ENCODE measurements around the gene JDP2.

JDP2 gene

GRCh38 chr14:75452900-75453816, 25.3 kb downstream of the JDP2 start:
- Histone ChIP-seq H3K9me3 (ENCODE audit: control insufficient read depth in 2 of 2, low read length in 2 of 2) (no peaks in the 10 kb centered on the region), H3K36me3 (ENCODE audit: control insufficient read depth in 2 of 2, insufficient read depth in 2 of 2, low read length in 2 of 2) (peaks cover 0 to 5% of the 10 kb centered on the region in 2 donors), H3K4me1 (ENCODE audit: control insufficient read depth in 2 of 2, insufficient read depth in 2 of 2, low read length in 2 of 2) (peaks cover 55 to 67% of the 10 kb centered on the region in 2 donors), H3K4me3 (ENCODE audit: low read length in 2 of 2) (no peak overlapping the region), H3K27ac (ENCODE audit: low read depth in 2 of 2, low read length in 2 of 2) (peak overlapping the region; percentile 40 to 64), H3K27me3 (ENCODE audit: control insufficient read depth in 2 of 2, insufficient read depth in 2 of 2, low read length in 2 of 2) (no peaks in the 10 kb centered on the region), H3K9ac (ENCODE audit: low read depth in 1 of 2, low read length in 2 of 2) (peak overlapping the region in 1 of 2 donors; percentile 29)

- Histone ChIP-seq H3K4me3 (ENCODE audit: low read length in 2 of 2) (no peak overlapping the region), H3K27me3 (ENCODE audit: control insufficient read depth in 2 of 2, insufficient read depth in 2 of 2, low read length in 2 of 2) (no peaks in the 10 kb centered on the region), H3K4me1 (ENCODE audit: control insufficient read depth in 2 of 2, insufficient read depth in 2 of 2, low read length in 2 of 2) (peaks cover 55 to 69% of the 10 kb centered on the region in 2 donors), H3K9ac (ENCODE audit: low read depth in 1 of 2, low read length in 2 of 2) (no peak overlapping the region), H3K9me3 (ENCODE audit: control insufficient read depth in 2 of 2, low read length in 2 of 2) (no peaks in the 10 kb centered on the region), H3K27ac (ENCODE audit: low read depth in 2 of 2, low read length in 2 of 2) (peak overlapping the region; percentile 40 to 43), H3K36me3 (ENCODE audit: control insufficient read depth in 2 of 2, insufficient read depth in 2 of 2, low read length in 2 of 2) (peaks cover 0 to 5% of the 10 kb centered on the region in 2 donors)
These were observed 26.1 kb downstream of the JDP2 start for GRCh38 chr14:75453817-75454434.

- Histone ChIP-seq H3K9ac (ENCODE audit: low read depth in 1 of 2, low read length in 2 of 2) (no peak overlapping the region), H3K4me3 (ENCODE audit: low read length in 2 of 2) (no peak overlapping the region), H3K9me3 (ENCODE audit: control insufficient read depth in 2 of 2, low read length in 2 of 2) (no peaks in the 10 kb centered on the region), H3K36me3 (ENCODE audit: control insufficient read depth in 2 of 2, insufficient read depth in 2 of 2, low read length in 2 of 2) (peaks cover 0 to 5% of the 10 kb centered on the region in 2 donors), H3K27me3 (ENCODE audit: control insufficient read depth in 2 of 2, insufficient read depth in 2 of 2, low read length in 2 of 2) (no peaks in the 10 kb centered on the region), H3K27ac (ENCODE audit: low read depth in 2 of 2, low read length in 2 of 2) (no peak overlapping the region), H3K4me1 (ENCODE audit: control insufficient read depth in 2 of 2, insufficient read depth in 2 of 2, low read length in 2 of 2) (peaks cover 57 to 69% of the 10 kb centered on the region in 2 donors)
These were observed 27.2 kb downstream of the JDP2 start for GRCh38 chr14:75454963-75455546.

DNA sequence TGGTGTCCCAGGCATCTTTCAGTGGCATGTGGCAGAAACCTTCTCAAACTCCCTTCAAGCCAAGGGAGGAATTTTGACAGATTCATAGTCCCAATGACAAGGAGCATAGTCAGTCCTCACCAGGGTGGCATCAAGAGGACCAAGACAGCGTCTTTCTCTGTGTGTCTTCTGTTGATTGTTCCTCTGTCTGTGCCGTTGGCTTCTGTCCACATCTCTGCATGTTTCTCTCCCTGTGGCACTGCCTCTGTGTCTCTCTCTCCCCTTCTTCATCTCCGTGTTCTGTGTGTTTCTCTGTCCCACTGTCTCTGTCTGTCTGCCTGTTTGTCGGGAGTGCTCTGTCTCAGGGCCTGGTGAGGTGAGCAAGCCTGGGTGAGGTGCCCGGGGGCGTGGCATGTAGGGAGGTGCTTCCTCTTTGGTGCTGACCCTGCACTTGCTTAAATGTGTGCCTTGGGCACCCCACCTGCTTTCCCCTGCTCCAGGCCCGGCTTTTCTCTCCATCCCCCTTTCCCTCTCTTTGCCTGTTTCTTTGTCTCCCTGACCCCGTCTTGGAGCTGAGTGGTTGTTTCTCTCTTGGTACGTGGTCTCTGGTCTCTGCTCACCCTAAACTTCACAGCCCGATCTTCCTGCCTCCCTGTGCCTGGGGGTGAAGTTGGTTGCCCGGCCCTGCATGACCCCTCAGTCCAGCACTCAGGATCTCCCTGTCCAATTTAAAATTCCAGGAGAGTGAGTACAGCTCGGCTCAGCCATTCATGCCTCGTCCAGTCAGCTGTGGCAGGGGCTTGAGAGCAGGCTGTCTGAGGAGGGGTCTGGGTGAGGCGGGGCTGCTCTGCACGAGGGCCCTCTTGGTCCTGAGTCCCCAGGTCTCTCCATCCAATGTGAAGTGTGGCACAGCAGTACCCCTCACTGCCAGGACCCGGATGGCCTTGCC, 28.5 kb downstream of the JDP2 start:
- Histone ChIP-seq H3K9ac (ENCODE audit: low read depth in 1 of 2, low read length in 2 of 2) (peak overlapping the region in 1 of 2 donors; percentile 29), H3K9me3 (ENCODE audit: control insufficient read depth in 2 of 2, low read length in 2 of 2) (no peaks in the 10 kb centered on the region), H3K27me3 (ENCODE audit: control insufficient read depth in 2 of 2, insufficient read depth in 2 of 2, low read length in 2 of 2) (no peaks in the 10 kb centered on the region), H3K36me3 (ENCODE audit: control insufficient read depth in 2 of 2, insufficient read depth in 2 of 2, low read length in 2 of 2) (peaks cover 6 to 9% of the 10 kb centered on the region in 2 donors), H3K4me3 (ENCODE audit: low read length in 2 of 2) (no peak overlapping the region), H3K27ac (ENCODE audit: low read depth in 2 of 2, low read length in 2 of 2) (no peak overlapping the region), H3K4me1 (ENCODE audit: control insufficient read depth in 2 of 2, insufficient read depth in 2 of 2, low read length in 2 of 2) (peaks cover 49 to 58% of the 10 kb centered on the region in 2 donors)

GRCh38 chr14:75456997-75457335, 29.1 kb downstream of the JDP2 start:
- Histone ChIP-seq H3K4me1 (ENCODE audit: control insufficient read depth in 2 of 2, insufficient read depth in 2 of 2, low read length in 2 of 2) (peaks cover 49 to 54% of the 10 kb centered on the region in 2 donors), H3K27me3 (ENCODE audit: control insufficient read depth in 2 of 2, insufficient read depth in 2 of 2, low read length in 2 of 2) (no peaks in the 10 kb centered on the region), H3K36me3 (ENCODE audit: control insufficient read depth in 2 of 2, insufficient read depth in 2 of 2, low read length in 2 of 2) (peaks cover 13 to 14% of the 10 kb centered on the region in 2 donors), H3K9ac (ENCODE audit: low read depth in 1 of 2, low read length in 2 of 2) (no peak overlapping the region), H3K27ac (ENCODE audit: low read depth in 2 of 2, low read length in 2 of 2) (no peak overlapping the region), H3K4me3 (ENCODE audit: low read length in 2 of 2) (no peak overlapping the region), H3K9me3 (ENCODE audit: control insufficient read depth in 2 of 2, low read length in 2 of 2) (no peaks in the 10 kb centered on the region)

GRCh38 chr14:75457648-75458165, 29.9 kb downstream of the JDP2 start:
- Histone ChIP-seq H3K9ac (ENCODE audit: low read depth in 1 of 2, low read length in 2 of 2) (no peak overlapping the region), H3K27me3 (ENCODE audit: control insufficient read depth in 2 of 2, insufficient read depth in 2 of 2, low read length in 2 of 2) (no peaks in the 10 kb centered on the region), H3K27ac (ENCODE audit: low read depth in 2 of 2, low read length in 2 of 2) (peak overlapping the region in 1 of 2 donors; percentile 35), H3K4me1 (ENCODE audit: control insufficient read depth in 2 of 2, insufficient read depth in 2 of 2, low read length in 2 of 2) (peaks cover 46 to 48% of the 10 kb centered on the region in 2 donors), H3K9me3 (ENCODE audit: control insufficient read depth in 2 of 2, low read length in 2 of 2) (no peaks in the 10 kb centered on the region), H3K36me3 (ENCODE audit: control insufficient read depth in 2 of 2, insufficient read depth in 2 of 2, low read length in 2 of 2) (peaks cover 17 to 21% of the 10 kb centered on the region in 2 donors), H3K4me3 (ENCODE audit: low read length in 2 of 2) (no peak overlapping the region)

- Histone ChIP-seq H3K9me3 (ENCODE audit: control insufficient read depth in 2 of 2, low read length in 2 of 2) (no peaks in the 10 kb centered on the region), H3K27ac (ENCODE audit: low read depth in 2 of 2, low read length in 2 of 2) (peak overlapping the region; percentile 84 to 85), H3K9ac (ENCODE audit: low read depth in 1 of 2, low read length in 2 of 2) (peak overlapping the region in 1 of 2 donors; percentile 52), H3K4me1 (ENCODE audit: control insufficient read depth in 2 of 2, insufficient read depth in 2 of 2, low read length in 2 of 2) (peaks cover 41 to 43% of the 10 kb centered on the region in 2 donors), H3K36me3 (ENCODE audit: control insufficient read depth in 2 of 2, insufficient read depth in 2 of 2, low read length in 2 of 2) (peaks cover 19 to 27% of the 10 kb centered on the region in 2 donors), H3K27me3 (ENCODE audit: control insufficient read depth in 2 of 2, insufficient read depth in 2 of 2, low read length in 2 of 2) (no peaks in the 10 kb centered on the region), H3K4me3 (ENCODE audit: low read length in 2 of 2) (no peak overlapping the region)
These were observed 30.5 kb downstream of the JDP2 start for GRCh38 chr14:75458305-75458704.

DNA sequence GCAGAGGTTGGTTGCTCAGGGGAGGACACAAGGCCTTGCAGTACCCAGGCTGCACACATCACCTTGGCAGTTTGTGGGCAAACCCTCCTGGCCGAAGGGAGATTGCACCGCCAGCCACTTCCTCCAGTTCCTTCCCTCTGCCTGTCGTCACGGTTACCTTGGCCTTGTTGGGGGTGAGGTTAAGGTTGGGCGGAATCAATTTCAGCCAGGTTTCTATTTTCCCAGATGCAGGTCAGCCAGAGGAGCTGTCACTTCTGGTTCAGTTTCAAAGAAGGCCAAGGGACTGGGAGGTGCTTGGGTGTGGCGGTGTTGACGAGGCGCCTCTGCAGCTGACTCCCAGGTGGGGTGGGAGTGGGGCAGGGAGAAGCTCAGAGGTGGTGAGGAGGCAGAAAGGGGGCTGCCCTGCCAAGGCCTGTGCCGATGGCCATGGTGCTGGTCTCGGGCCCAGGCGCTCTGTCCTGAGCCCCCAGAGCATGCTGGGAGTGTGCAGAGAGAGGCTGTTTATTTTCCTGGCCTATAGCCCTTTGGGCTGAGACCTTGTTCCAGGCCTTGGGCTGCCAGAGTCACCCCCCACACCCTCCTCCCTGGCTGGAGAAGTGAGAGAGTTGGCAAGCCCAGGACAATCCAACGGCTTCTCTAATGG, 31.4 kb downstream of the JDP2 start:
- peak overlapping the region in 1 of 2 donors; percentile 57 for H3K9ac ChIP-seq (ENCODE audit: low read depth in 1 of 2, low read length in 2 of 2)
- H3K4me1 ChIP-seq (ENCODE audit: control insufficient read depth in 2 of 2, insufficient read depth in 2 of 2, low read length in 2 of 2): peaks cover 37 to 38% of the 10 kb centered on the region in 2 donors
- H3K36me3 ChIP-seq (ENCODE audit: control insufficient read depth in 2 of 2, insufficient read depth in 2 of 2, low read length in 2 of 2): peaks cover 26 to 30% of the 10 kb centered on the region in 2 donors
- no peaks in the 10 kb centered on the region for H3K9me3 ChIP-seq (ENCODE audit: control insufficient read depth in 2 of 2, low read length in 2 of 2)
- H3K27me3 ChIP-seq (ENCODE audit: control insufficient read depth in 2 of 2, insufficient read depth in 2 of 2, low read length in 2 of 2): no peaks in the 10 kb centered on the region
- H3K4me3 ChIP-seq (ENCODE audit: low read length in 2 of 2): no peak overlapping the region
- H3K27ac ChIP-seq (ENCODE audit: low read depth in 2 of 2, low read length in 2 of 2): peak overlapping the region; percentile 84 to 85

GRCh38 chr14:75459791-75460190, 32.0 kb downstream of the JDP2 start:
- Histone ChIP-seq H3K4me1 (ENCODE audit: control insufficient read depth in 2 of 2, insufficient read depth in 2 of 2, low read length in 2 of 2) (peaks cover 33% of the 10 kb centered on the region in 2 donors), H3K9me3 (ENCODE audit: control insufficient read depth in 2 of 2, low read length in 2 of 2) (no peaks in the 10 kb centered on the region), H3K9ac (ENCODE audit: low read depth in 1 of 2, low read length in 2 of 2) (peak overlapping the region in 1 of 2 donors; percentile 57), H3K27ac (ENCODE audit: low read depth in 2 of 2, low read length in 2 of 2) (peak overlapping the region; percentile 84 to 85), H3K27me3 (ENCODE audit: control insufficient read depth in 2 of 2, insufficient read depth in 2 of 2, low read length in 2 of 2) (no peaks in the 10 kb centered on the region), H3K4me3 (ENCODE audit: low read length in 2 of 2) (no peak overlapping the region), H3K36me3 (ENCODE audit: control insufficient read depth in 2 of 2, insufficient read depth in 2 of 2, low read length in 2 of 2) (peaks cover 26 to 34% of the 10 kb centered on the region in 2 donors)

Data from mucosa of rectum (tissue), 2 donors.